H1 (cell line): ENCODE data around the gene GPR143. TPM values are rescaled to one million over a fixed set of nuclear protein-coding genes. Genes with fewer than 3 reads are reported as not detected.

Experiments used
- CTCF ChIA-PET: fragments of 300-600 bp; sonication (Branson Sonifier 250); formaldehyde crosslinking; loops from one replicate; lab custom pipeline; 2021; ENCODE audit not compliant: partially characterized antibody; lab: Charles Lee
- POLR2A ChIA-PET: fragments of 300-600 bp; sonication (Branson Sonifier 250); formaldehyde crosslinking; loops from one replicate; lab custom pipeline; 2021; ENCODE audit warnings: inconsistent platforms; ENCODE audit not compliant: partially characterized antibody; lab: Charles Lee
- DNase-seq, 2 experiments: peaks; one replicate each; pipeline versions ENCODE4 v3.0.0 to v3.0.0-alpha.2; 2010 to 2022; ENCODE audit warnings: low spot score in 2 of 2, low read depth in 1 of 2, mixed read lengths in 1 of 2
- FAIRE-seq: peaks from 2 replicates; lab custom pipeline; 2011; peaks lifted over from hg19 to GRCh38; lab: Jason Lieb, UNC
- H2AFZ ChIP-seq: 2 replicates; pipeline ENCODE4 v1.8.1; 2012; ENCODE audit warnings: low read length, inconsistent platforms
- H2AK5ac ChIP-seq: 2 replicates; pipeline ENCODE4 v1.6.1; 2013; ENCODE audit warnings: low read depth, low read length
- H2BK120ac ChIP-seq: replicated peaks from 2 replicates; pipeline ENCODE3; 2013; ENCODE audit warnings: low read depth, low read length, inconsistent platforms
- H2BK12ac ChIP-seq: 2 replicates; pipeline ENCODE4 v1.6.1; 2013; ENCODE audit warnings: low read depth, low read length
- H2BK15ac ChIP-seq: 2 replicates; pipeline ENCODE4 v1.6.1; 2013; ENCODE audit warnings: low read length
- H2BK20ac ChIP-seq: 2 replicates; pipeline ENCODE4 v1.6.1; 2013; ENCODE audit warnings: low read length
- H2BK5ac ChIP-seq: 2 replicates; pipeline ENCODE4 v1.6.1; 2013; ENCODE audit warnings: low read depth, low read length
- H3K14ac ChIP-seq: 2 replicates; pipeline ENCODE4 v1.6.1; 2013; ENCODE audit warnings: inconsistent platforms; ENCODE audit not compliant: insufficient read length
- H3K18ac ChIP-seq: 2 replicates; pipeline ENCODE4 v1.6.1; 2013; ENCODE audit warnings: low read length; ENCODE audit errors: extremely low read depth
- H3K23ac ChIP-seq: 2 replicates; pipeline ENCODE4 v1.6.1; 2013; ENCODE audit warnings: inconsistent platforms; ENCODE audit not compliant: insufficient read length
- H3K23me2 ChIP-seq: 2 replicates; pipeline ENCODE4 v1.6.1; 2013; ENCODE audit warnings: low read depth, low read length
- H3K27ac ChIP-seq: 2 replicates; pipeline ENCODE4 v1.6.1; 2011; ENCODE audit warnings: low read depth, low read length, inconsistent platforms
- H3K27me3 ChIP-seq, 4 experiments: replicated peaks in 1 of 4; 1 replicate in 1 of 4; 2 replicates in 3 of 4; pipeline versions ENCODE4 v1.6.1 to v1.8.1; 2011 to 2013; ENCODE audit warnings: low read length in 3 of 4, mild to moderate bottlenecking in 3 of 4, inconsistent platforms in 2 of 4, mixed read lengths in 2 of 4, moderate library complexity in 1 of 4; ENCODE audit not compliant: control insufficient read depth in 3 of 4, insufficient read depth in 3 of 4; ENCODE audit errors: extremely low read depth in 1 of 4
- H3K36me3 ChIP-seq, 4 experiments: 2 replicates each; pipeline versions ENCODE4 v1.6.1 to v1.8.1; 2011 to 2013; ENCODE audit warnings: mild to moderate bottlenecking in 4 of 4, low read length in 3 of 4, moderate library complexity in 2 of 4, control low read depth in 1 of 4, inconsistent platforms in 1 of 4; ENCODE audit not compliant: insufficient read depth in 4 of 4, control insufficient read depth in 2 of 4
- H3K4ac ChIP-seq: replicated peaks from 2 replicates; pipeline ENCODE3; 2013; ENCODE audit warnings: low read length, low read depth, mixed read lengths, inconsistent platforms; ENCODE audit not compliant: insufficient read length
- H3K4me1 ChIP-seq, 4 experiments: replicated peaks in 1 of 4; 1 replicate in 1 of 4; 2 replicates in 3 of 4; pipeline versions ENCODE4 v1.6.1 to v1.8.1; 2011 to 2013; ENCODE audit warnings: low read length in 3 of 4, inconsistent platforms in 2 of 4, mixed read lengths in 1 of 4; ENCODE audit not compliant: insufficient read depth in 4 of 4, control insufficient read depth in 3 of 4
- H3K4me2 ChIP-seq, 2 experiments: 2 replicates each; pipeline versions ENCODE4 v1.6.1 to v1.8.1; 2011 to 2013; ENCODE audit warnings: low read depth in 2 of 2, low read length in 2 of 2, control low read depth in 1 of 2, inconsistent platforms in 1 of 2, mild to moderate bottlenecking in 1 of 2; ENCODE audit not compliant: insufficient read depth in 1 of 2
- H3K4me3 ChIP-seq, 4 experiments: fragments of 200-600, 300-600 bp in 1 of 4; sonication (generic), shearing (Covaris generic), sonication (Bioruptor Twin) in 1 of 4; 2 replicates each; pipeline versions ENCODE4 v1.5.1 to v1.8.1; 2011 to 2016; ENCODE audit warnings: low read length in 4 of 4, low read depth in 3 of 4, control low read depth in 2 of 4, inconsistent platforms in 2 of 4, mild to moderate bottlenecking in 2 of 4, mixed read lengths in 1 of 4, moderate library complexity in 1 of 4; ENCODE audit not compliant: insufficient read depth in 2 of 4; ENCODE audit errors: extremely low read depth in 1 of 4
- H3K56ac ChIP-seq: replicated peaks from 2 replicates; pipeline ENCODE3; 2013; ENCODE audit warnings: low read depth, mild to moderate bottlenecking, mixed read lengths, low read length, inconsistent platforms; ENCODE audit not compliant: insufficient read length
- H3K79me1 ChIP-seq: 2 replicates; pipeline ENCODE4 v1.6.1; 2013; ENCODE audit warnings: low read depth, low read length, control low read depth
- H3K79me2 ChIP-seq, 2 experiments: 2 replicates each; pipeline versions ENCODE4 v1.6.1 to v1.8.1; 2012 to 2013; ENCODE audit warnings: low read length in 2 of 2, mild to moderate bottlenecking in 2 of 2, inconsistent platforms in 1 of 2; ENCODE audit not compliant: insufficient read depth in 2 of 2, control insufficient read depth in 1 of 2
- H3K9ac ChIP-seq, 4 experiments: replicated peaks in 1 of 4; 1 replicate in 1 of 4; 2 replicates in 3 of 4; pipeline versions ENCODE4 v1.6.1 to v1.8.1; 2011 to 2013; ENCODE audit warnings: low read depth in 3 of 4, low read length in 3 of 4, control low read depth in 2 of 4, mild to moderate bottlenecking in 2 of 4, moderate library complexity in 2 of 4, inconsistent platforms in 1 of 4; ENCODE audit errors: extremely low read depth in 1 of 4
- H3K9me3 ChIP-seq, 2 experiments: 2 replicates each; pipeline versions ENCODE4 v1.6.1 to v1.8.1; 2012 to 2013; ENCODE audit warnings: mild to moderate bottlenecking in 2 of 2, moderate library complexity in 2 of 2, control low read depth in 1 of 2, inconsistent platforms in 1 of 2, low read depth in 1 of 2, low read length in 1 of 2, mixed read lengths in 1 of 2; ENCODE audit not compliant: insufficient read depth in 2 of 2
- H4K20me1 ChIP-seq, 2 experiments: replicated peaks in 1 of 2; 2 replicates each; pipeline versions ENCODE3 to v1.8.1; 2011 to 2013; ENCODE audit warnings: inconsistent platforms in 2 of 2, low read length in 2 of 2, mild to moderate bottlenecking in 1 of 2; ENCODE audit not compliant: insufficient read depth in 2 of 2, control insufficient read depth in 1 of 2
- H4K5ac ChIP-seq: 2 replicates; pipeline ENCODE4 v1.6.1; 2013; ENCODE audit warnings: low read length, low read depth, mixed read lengths, inconsistent platforms; ENCODE audit not compliant: insufficient read length
- H4K8ac ChIP-seq: 2 replicates; pipeline ENCODE4 v1.8.0; 2013; ENCODE audit warnings: mild to moderate bottlenecking, moderate library complexity, low read length, inconsistent platforms; ENCODE audit not compliant: insufficient read depth; ENCODE audit errors: extremely low read depth
- H4K91ac ChIP-seq: replicated peaks from 2 replicates; pipeline ENCODE3; 2013; ENCODE audit warnings: low read length, mixed read lengths, inconsistent platforms; ENCODE audit not compliant: insufficient read length
- EGR1 ChIP-seq: IDR thresholded peaks from 2 replicates; pipeline ENCODE4 v1.6.1; 2011; ENCODE audit warnings: low read depth, low read length, borderline replicate concordance
- NANOG ChIP-seq: IDR thresholded peaks from 2 replicates; pipeline ENCODE4 v1.6.1; 2011; ENCODE audit warnings: low read length, low read depth, mild to moderate bottlenecking, inconsistent platforms; ENCODE audit not compliant: insufficient read depth, poor library complexity, severe bottlenecking
- NRF1 ChIP-seq: IDR thresholded peaks from 2 replicates; pipeline ENCODE4 v1.6.1; 2011; ENCODE audit warnings: mild to moderate bottlenecking, low read depth, low read length, improper control_type of control experiment
- POLR2A ChIP-seq, 2 experiments: IDR thresholded peaks; 1 replicate in 1 of 2; 2 replicates in 1 of 2; pipeline ENCODE4 v1.6.1; 2011; ENCODE audit warnings: low read depth in 2 of 2, low read length in 2 of 2, mild to moderate bottlenecking in 2 of 2; ENCODE audit errors: control extremely low read depth in 1 of 2
- POLR2AphosphoS5 ChIP-seq: IDR thresholded peaks from 2 replicates; pipeline ENCODE4 v1.6.1; 2011; ENCODE audit warnings: low read depth, low read length
- SIRT6 ChIP-seq: IDR thresholded peaks from one replicate; pipeline ENCODE4 v1.7.1; 2012; ENCODE audit warnings: low read length, inconsistent platforms
- SP2 ChIP-seq: IDR thresholded peaks from 2 replicates; pipeline ENCODE4 v1.6.1; 2012; ENCODE audit warnings: mild to moderate bottlenecking, low read length, inconsistent platforms
- SUZ12 ChIP-seq: fragments of 200-600 bp; sonication (generic); IDR thresholded peaks from 2 replicates; pipeline ENCODE4 v1.6.1; 2012; ENCODE audit warnings: mild to moderate bottlenecking, inconsistent platforms, low read length, moderate library complexity, mixed read lengths
- WGBS, 2 experiments: shearing (Covaris generic) in 1 of 2; methylation state at CpG; one replicate each; pipeline versions ENCODE4 v1.1.6 to v1.1.7; 2013 to 2015; ENCODE audit warnings: low lambda C conversion rate in 2 of 2, mixed read lengths in 2 of 2, inconsistent platforms in 1 of 2, low coverage in 1 of 2, missing lambda C conversion rate in 1 of 2; ENCODE audit not compliant: insufficient replicate concordance in 2 of 2, insufficient coverage in 1 of 2, insufficient read length in 1 of 2; ENCODE audit errors: extremely low coverage in 1 of 2, missing lambda C conversion rate in 1 of 2; 5-methylcytosine and 5-hydroxymethylcytosine counted together
- polyA plus RNA-seq, 7 experiments: library from polyadenylated mRNA; depleted of rRNA in 3 of 7; stranded (reverse) in 5 of 7; unstranded in 2 of 7; fragments of >200 nt in 5 of 7; fragments of 200-250 nt in 2 of 7; gene quantifications; 1 replicate in 5 of 7; 2 replicates in 1 of 7; 4 replicates in 1 of 7; pipeline versions ENCODE4 v1.2.1 to v1.2.3, GENCODE V29; 2011 to 2013; ENCODE audit warnings: missing spikeins in 2 of 7, mixed read lengths in 2 of 7
- total RNA-seq: library from RNA; stranded (reverse); fragmentation: NEBNext Ultra II Directional; extraction: Animal tissue kit (Norgen Biotek cat#: 25700); gene quantifications from 2 replicates; pipeline ENCODE4 v1.2.1, GENCODE V29; 2021
- TF ChIP-seq, protein P1 (sequence below): IDR thresholded peaks from 2 replicates; pipeline ENCODE4 v1.6.1; 2011; ENCODE audit warnings: low read length, improper control_type of control experiment
- TF ChIP-seq, protein P2 (sequence below): IDR thresholded peaks from 2 replicates; pipeline ENCODE4 v1.6.1; 2012; ENCODE audit warnings: inconsistent platforms
- TF ChIP-seq, protein P3 (sequence below): IDR thresholded peaks from 2 replicates; pipeline ENCODE4 v1.6.1; 2012; ENCODE audit warnings: low read length, inconsistent platforms

GPR143 gene
- total and polyA plus RNA-seq, 2 of the 8 experiments (the other 6 are each of a cell fraction or from before 2014, with no cell fraction given): 18.5 to 30.7 TPM

DNA sequence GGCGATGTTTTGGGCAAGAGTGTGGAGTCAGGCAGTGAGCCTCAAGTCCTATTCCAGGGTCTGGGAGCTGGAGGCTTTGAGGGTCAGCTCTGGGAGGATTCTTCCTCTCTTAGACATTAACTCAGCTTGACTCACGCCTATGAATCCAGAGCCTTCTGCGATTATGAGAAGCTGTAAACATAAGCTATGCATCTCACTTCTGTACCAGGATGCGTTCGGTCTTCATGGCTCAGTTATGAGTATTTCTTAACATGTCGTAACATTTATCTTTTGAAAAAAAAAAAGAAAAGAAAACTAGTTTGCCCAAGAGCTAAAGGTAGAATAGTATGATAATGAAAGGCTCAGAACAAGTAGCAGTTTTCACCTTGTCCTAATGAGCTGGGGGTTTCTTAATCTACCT, 25.2 kb upstream of the GPR143 start:
- H3K4me2 ChIP-seq: peak overlapping the region; percentile 5 to 92; a peak in 2 of 4 replicates
- POLR2A ChIA-PET: interaction anchor here (0.9 kb wide), 1 partner anchor 13 kb away, joined by 3 read pairs; no protein-coding TSS in a partner anchor
- TF ChIP-seq POLR2AphosphoS5 (no peak), SP2 (no peak), POLR2A (IDR thresholded peaks at IDR 0.05; ENCODE audit: control extremely low read depth in 1 of 2, low read depth in 2 of 2, low read length in 2 of 2) (no peak), SIRT6 (no peak), NRF1 (no peak), SUZ12 (no peak), EGR1 (no peak), NANOG (no peak)
- TF ChIP-seq, protein P1, sequence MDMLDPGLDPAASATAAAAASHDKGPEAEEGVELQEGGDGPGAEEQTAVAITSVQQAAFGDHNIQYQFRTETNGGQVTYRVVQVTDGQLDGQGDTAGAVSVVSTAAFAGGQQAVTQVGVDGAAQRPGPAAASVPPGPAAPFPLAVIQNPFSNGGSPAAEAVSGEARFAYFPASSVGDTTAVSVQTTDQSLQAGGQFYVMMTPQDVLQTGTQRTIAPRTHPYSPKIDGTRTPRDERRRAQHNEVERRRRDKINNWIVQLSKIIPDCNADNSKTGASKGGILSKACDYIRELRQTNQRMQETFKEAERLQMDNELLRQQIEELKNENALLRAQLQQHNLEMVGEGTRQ: no peak
- TF ChIP-seq, protein P2, sequence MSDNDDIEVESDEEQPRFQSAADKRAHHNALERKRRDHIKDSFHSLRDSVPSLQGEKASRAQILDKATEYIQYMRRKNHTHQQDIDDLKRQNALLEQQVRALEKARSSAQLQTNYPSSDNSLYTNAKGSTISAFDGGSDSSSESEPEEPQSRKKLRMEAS: no peak
- TF ChIP-seq, protein P3, sequence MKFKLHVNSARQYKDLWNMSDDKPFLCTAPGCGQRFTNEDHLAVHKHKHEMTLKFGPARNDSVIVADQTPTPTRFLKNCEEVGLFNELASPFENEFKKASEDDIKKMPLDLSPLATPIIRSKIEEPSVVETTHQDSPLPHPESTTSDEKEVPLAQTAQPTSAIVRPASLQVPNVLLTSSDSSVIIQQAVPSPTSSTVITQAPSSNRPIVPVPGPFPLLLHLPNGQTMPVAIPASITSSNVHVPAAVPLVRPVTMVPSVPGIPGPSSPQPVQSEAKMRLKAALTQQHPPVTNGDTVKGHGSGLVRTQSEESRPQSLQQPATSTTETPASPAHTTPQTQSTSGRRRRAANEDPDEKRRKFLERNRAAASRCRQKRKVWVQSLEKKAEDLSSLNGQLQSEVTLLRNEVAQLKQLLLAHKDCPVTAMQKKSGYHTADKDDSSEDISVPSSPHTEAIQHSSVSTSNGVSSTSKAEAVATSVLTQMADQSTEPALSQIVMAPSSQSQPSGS: no peak

More for the DNA sequence above, 25.2 kb upstream of the GPR143 start:
- H2BK5ac ChIP-seq: 0 out of 2 replicates have a peak overlapping the region, but pooled peaks have one; percentile 75
- no peaks in the 10 kb centered on the region for H3K79me1 ChIP-seq
- H4K20me1 ChIP-seq: no peaks in the 10 kb centered on the region
- H2AFZ ChIP-seq: no peak overlapping the region
- no peak overlapping the region for H4K8ac ChIP-seq
- no peak overlapping the region for H2BK20ac ChIP-seq
- peaks cover 6 to 16% (median 13%) of the 10 kb centered on the region in 4 experiments; a peak in 6 of 7 replicates for H3K4me1 ChIP-seq
- WGBS, 2 experiments: 76% methylated on average over 6 of the region's 6 CpGs; no CpG with 5 or more reads in 1 of the 2 experiments
- H3K9me3 ChIP-seq: no peaks in the 10 kb centered on the region
- no peak overlapping the region for H3K4ac ChIP-seq
- H2BK12ac ChIP-seq: no peak overlapping the region
- H3K27ac ChIP-seq: no peak overlapping the region
- no peak overlapping the region; the same call in 1 of the 2 replicates for H2BK15ac ChIP-seq
- no peak overlapping the region for H2AK5ac ChIP-seq
- H3K9ac ChIP-seq: no peak overlapping the region
- peaks cover 0 to 78% of the 10 kb centered on the region in 2 experiments; a peak in 2 of 4 replicates for H3K79me2 ChIP-seq
- CTCF ChIA-PET: interaction anchor here (0.7 to 1.6 kb wide), 3 partner anchors 12 to 92 kb away, joined by 3 to 5 read pairs (median 3); no protein-coding TSS in a partner anchor
- H3K23me2 ChIP-seq: peaks cover 6% of the 10 kb centered on the region; the same call in 1 of the 2 replicates
- H3K18ac ChIP-seq: no peak overlapping the region; the same call in 1 of the 2 replicates
- H3K4me3 ChIP-seq: no peak overlapping the region
- peak overlapping the region; percentile 74 for H4K91ac ChIP-seq
- FAIRE-seq (no peak), DNase-seq (no peak)
- H4K5ac ChIP-seq: no peak overlapping the region
- H3K23ac ChIP-seq: no peak overlapping the region
- H2BK120ac ChIP-seq: no peak overlapping the region
- H3K27me3 ChIP-seq: no peaks in the 10 kb centered on the region
- H3K14ac ChIP-seq: no peak overlapping the region
- no peaks in the 10 kb centered on the region for H3K36me3 ChIP-seq
- H3K56ac ChIP-seq: no peak overlapping the region
